GM12878 (cell line): ENCODE results near the gene ZNF532.

ENCODE experiments used
- CHD1 ChIP-seq: IDR thresholded peaks from 2 replicates; pipeline ENCODE4 v1.6.1; 2012; ENCODE audit warnings: low read depth, low read length, improper control_type of control experiment
- CREB1 ChIP-seq: IDR thresholded peaks from 2 replicates; pipeline ENCODE4 v1.6.1; 2012; ENCODE audit warnings: low read depth, mild to moderate bottlenecking, inconsistent platforms
- EP300 ChIP-seq, 2 experiments: fragments of 150-350 bp in 1 of 2; IDR thresholded peaks; 2 replicates each; pipeline ENCODE4 v1.6.1; 2011 to 2012; ENCODE audit warnings: low read depth in 2 of 2, low read length in 2 of 2, borderline replicate concordance in 1 of 2, improper control_type of control experiment in 1 of 2, inconsistent platforms in 1 of 2; ENCODE audit not compliant: control insufficient read depth in 1 of 2
- ETV6 ChIP-seq, 2 experiments: fragments of 450-650 bp in 1 of 2; IDR thresholded peaks in 1 of 2; conservative IDR thresholded peaks in 1 of 2; 2 replicates each; pipeline ENCODE4 v1.6.1; 2014; ENCODE audit warnings: antibody characterized with exemption in 1 of 2, borderline replicate concordance in 1 of 2, low read depth in 1 of 2, mild to moderate bottlenecking in 1 of 2, moderate library complexity in 1 of 2
- FOS ChIP-seq: IDR thresholded peaks from 3 replicates; pipeline ENCODE4 v1.6.1; 2011; ENCODE audit warnings: borderline replicate concordance; ENCODE audit not compliant: insufficient read length; ENCODE audit errors: extremely low read depth
- HDAC6 ChIP-seq: fragments of 200-600 bp; sonication (generic); IDR thresholded peaks from one replicate; pipeline ENCODE4 v1.8.0; 2017; ENCODE audit warnings: antibody characterized with exemption; ENCODE audit not compliant: unreplicated experiment
- POLR2A ChIP-seq: IDR thresholded peaks from 2 replicates; pipeline ENCODE4 v1.6.1; 2011; ENCODE audit warnings: low read depth, mild to moderate bottlenecking, low read length
- SMC3 ChIP-seq: IDR thresholded peaks from 2 replicates; pipeline ENCODE4 v1.6.1; 2011; ENCODE audit warnings: low read length, improper control_type of control experiment, borderline replicate concordance
- TCF12 ChIP-seq: IDR thresholded peaks from 2 replicates; pipeline ENCODE4 v1.6.1; 2011; ENCODE audit warnings: low read depth, mild to moderate bottlenecking, low read length
- TF ChIP-seq, protein P1 (sequence below): IDR thresholded peaks from 2 replicates; pipeline ENCODE4 v1.6.1; 2011; ENCODE audit warnings: mild to moderate bottlenecking, low read depth, low read length, moderate library complexity; ENCODE audit not compliant: insufficient replicate concordance
- TF ChIP-seq, protein P2 (sequence below), 3 experiments: IDR thresholded peaks in 2 of 3; conservative IDR thresholded peaks in 1 of 3; 2 replicates each; pipeline ENCODE4 v1.5.1; 2011; ENCODE audit warnings: low read depth in 3 of 3, low read length in 3 of 3, mild to moderate bottlenecking in 3 of 3, control low read depth in 2 of 3, moderate library complexity in 2 of 3, inconsistent platforms in 1 of 3, mixed read lengths in 1 of 3; ENCODE audit not compliant: control insufficient read depth in 2 of 3, insufficient read depth in 1 of 3; ENCODE audit errors: extremely low read depth in 1 of 3
- TF ChIP-seq, protein P3 (sequence below): fragments of 450-650 bp; formaldehyde crosslinking; IDR thresholded peaks from 2 replicates; pipeline ENCODE4 v1.5.0; 2022; ENCODE audit warnings: mild to moderate bottlenecking, missing genetic modification characterization
- TF ChIP-seq, protein P4 (sequence below): IDR thresholded peaks from 2 replicates; pipeline ENCODE4 v1.6.1; 2012; ENCODE audit warnings: mild to moderate bottlenecking, low read depth, low read length

DNA sequence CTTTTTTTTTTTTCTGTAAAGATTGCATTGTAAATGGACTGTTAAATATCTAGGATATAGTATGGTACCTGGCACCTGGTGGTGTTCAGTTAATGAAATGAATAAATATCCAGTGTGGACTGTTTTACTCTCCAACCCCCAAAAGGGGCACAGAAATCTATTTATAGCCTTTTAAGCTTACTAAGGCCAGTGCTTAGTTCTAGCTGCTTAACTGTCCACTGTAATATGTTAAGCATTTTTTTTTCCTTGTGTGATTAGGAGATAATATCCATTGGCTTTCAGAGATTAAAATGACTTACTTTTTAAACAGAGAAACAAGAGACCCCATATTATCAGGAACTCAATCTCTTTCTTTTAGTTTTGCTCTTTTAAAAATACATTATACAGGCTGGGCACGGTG, 84.4 kb downstream of the ZNF532 start:
- TF ChIP-seq EP300 (IDR thresholded peaks at IDR 0.05; ENCODE audit: borderline replicate concordance in 1 of 2, control insufficient read depth in 1 of 2, low read depth in 2 of 2, low read length in 2 of 2) (no peak), POLR2A (no peak), FOS (no peak), HDAC6 (no peak), CHD1 (no peak), SMC3 (no peak), CREB1 (no peak), ETV6 (conservative IDR thresholded peaks at IDR 0.05 in 1 of 2, IDR thresholded peaks at IDR 0.05 in 1 of 2; ENCODE audit: borderline replicate concordance in 1 of 2, low read depth in 1 of 2) (no peak), TCF12 (no peak)
- TF ChIP-seq, protein P1, sequence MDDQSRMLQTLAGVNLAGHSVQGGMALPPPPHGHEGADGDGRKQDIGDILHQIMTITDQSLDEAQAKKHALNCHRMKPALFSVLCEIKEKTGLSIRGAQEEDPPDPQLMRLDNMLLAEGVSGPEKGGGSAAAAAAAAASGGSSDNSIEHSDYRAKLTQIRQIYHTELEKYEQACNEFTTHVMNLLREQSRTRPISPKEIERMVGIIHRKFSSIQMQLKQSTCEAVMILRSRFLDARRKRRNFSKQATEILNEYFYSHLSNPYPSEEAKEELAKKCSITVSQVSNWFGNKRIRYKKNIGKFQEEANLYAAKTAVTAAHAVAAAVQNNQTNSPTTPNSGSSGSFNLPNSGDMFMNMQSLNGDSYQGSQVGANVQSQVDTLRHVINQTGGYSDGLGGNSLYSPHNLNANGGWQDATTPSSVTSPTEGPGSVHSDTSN = no peak
- TF ChIP-seq, protein P2, sequence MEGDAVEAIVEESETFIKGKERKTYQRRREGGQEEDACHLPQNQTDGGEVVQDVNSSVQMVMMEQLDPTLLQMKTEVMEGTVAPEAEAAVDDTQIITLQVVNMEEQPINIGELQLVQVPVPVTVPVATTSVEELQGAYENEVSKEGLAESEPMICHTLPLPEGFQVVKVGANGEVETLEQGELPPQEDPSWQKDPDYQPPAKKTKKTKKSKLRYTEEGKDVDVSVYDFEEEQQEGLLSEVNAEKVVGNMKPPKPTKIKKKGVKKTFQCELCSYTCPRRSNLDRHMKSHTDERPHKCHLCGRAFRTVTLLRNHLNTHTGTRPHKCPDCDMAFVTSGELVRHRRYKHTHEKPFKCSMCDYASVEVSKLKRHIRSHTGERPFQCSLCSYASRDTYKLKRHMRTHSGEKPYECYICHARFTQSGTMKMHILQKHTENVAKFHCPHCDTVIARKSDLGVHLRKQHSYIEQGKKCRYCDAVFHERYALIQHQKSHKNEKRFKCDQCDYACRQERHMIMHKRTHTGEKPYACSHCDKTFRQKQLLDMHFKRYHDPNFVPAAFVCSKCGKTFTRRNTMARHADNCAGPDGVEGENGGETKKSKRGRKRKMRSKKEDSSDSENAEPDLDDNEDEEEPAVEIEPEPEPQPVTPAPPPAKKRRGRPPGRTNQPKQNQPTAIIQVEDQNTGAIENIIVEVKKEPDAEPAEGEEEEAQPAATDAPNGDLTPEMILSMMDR (IDR thresholded peaks at IDR 0.05 in 2 of 3, conservative IDR thresholded peaks at IDR 0.05 in 1 of 3; ENCODE audit: control insufficient read depth in 2 of 3, extremely low read depth in 1 of 3, insufficient read depth in 1 of 3, low read depth in 3 of 3, low read length in 3 of 3) = no peak
- TF ChIP-seq, protein P3, sequence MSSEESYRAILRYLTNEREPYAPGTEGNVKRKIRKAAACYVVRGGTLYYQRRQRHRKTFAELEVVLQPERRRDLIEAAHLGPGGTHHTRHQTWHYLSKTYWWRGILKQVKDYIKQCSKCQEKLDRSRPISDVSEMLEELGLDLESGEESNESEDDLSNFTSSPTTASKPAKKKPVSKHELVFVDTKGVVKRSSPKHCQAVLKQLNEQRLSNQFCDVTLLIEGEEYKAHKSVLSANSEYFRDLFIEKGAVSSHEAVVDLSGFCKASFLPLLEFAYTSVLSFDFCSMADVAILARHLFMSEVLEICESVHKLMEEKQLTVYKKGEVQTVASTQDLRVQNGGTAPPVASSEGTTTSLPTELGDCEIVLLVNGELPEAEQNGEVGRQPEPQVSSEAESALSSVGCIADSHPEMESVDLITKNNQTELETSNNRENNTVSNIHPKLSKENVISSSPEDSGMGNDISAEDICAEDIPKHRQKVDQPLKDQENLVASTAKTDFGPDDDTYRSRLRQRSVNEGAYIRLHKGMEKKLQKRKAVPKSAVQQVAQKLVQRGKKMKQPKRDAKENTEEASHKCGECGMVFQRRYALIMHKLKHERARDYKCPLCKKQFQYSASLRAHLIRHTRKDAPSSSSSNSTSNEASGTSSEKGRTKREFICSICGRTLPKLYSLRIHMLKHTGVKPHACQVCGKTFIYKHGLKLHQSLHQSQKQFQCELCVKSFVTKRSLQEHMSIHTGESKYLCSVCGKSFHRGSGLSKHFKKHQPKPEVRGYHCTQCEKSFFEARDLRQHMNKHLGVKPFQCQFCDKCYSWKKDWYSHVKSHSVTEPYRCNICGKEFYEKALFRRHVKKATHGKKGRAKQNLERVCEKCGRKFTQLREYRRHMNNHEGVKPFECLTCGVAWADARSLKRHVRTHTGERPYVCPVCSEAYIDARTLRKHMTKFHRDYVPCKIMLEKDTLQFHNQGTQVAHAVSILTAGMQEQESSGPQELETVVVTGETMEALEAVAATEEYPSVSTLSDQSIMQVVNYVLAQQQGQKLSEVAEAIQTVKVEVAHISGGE (CRISPR knock-in tag) = no peak
- TF ChIP-seq, protein P4, sequence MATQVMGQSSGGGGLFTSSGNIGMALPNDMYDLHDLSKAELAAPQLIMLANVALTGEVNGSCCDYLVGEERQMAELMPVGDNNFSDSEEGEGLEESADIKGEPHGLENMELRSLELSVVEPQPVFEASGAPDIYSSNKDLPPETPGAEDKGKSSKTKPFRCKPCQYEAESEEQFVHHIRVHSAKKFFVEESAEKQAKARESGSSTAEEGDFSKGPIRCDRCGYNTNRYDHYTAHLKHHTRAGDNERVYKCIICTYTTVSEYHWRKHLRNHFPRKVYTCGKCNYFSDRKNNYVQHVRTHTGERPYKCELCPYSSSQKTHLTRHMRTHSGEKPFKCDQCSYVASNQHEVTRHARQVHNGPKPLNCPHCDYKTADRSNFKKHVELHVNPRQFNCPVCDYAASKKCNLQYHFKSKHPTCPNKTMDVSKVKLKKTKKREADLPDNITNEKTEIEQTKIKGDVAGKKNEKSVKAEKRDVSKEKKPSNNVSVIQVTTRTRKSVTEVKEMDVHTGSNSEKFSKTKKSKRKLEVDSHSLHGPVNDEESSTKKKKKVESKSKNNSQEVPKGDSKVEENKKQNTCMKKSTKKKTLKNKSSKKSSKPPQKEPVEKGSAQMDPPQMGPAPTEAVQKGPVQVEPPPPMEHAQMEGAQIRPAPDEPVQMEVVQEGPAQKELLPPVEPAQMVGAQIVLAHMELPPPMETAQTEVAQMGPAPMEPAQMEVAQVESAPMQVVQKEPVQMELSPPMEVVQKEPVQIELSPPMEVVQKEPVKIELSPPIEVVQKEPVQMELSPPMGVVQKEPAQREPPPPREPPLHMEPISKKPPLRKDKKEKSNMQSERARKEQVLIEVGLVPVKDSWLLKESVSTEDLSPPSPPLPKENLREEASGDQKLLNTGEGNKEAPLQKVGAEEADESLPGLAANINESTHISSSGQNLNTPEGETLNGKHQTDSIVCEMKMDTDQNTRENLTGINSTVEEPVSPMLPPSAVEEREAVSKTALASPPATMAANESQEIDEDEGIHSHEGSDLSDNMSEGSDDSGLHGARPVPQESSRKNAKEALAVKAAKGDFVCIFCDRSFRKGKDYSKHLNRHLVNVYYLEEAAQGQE = no peak
